Fibroblast of the conjunctiva (primary cell): ENCODE measurements around the gene MAB21L1.

ENCODE experiments used
- DNase-seq: peaks from one replicate; pipeline ENCODE4 v3.0.0-alpha.2; 2010; ENCODE audit warnings: low read depth

The MAB21L1 gene

GRCh38 chr13:35479706-35480105 lies 3.2 kb upstream of the MAB21L1 start:
- DNase-seq: no peak

- no peak for DNase-seq
These were observed 2.6 kb upstream of the MAB21L1 start for GRCh38 chr13:35479038-35479492.

DNA sequence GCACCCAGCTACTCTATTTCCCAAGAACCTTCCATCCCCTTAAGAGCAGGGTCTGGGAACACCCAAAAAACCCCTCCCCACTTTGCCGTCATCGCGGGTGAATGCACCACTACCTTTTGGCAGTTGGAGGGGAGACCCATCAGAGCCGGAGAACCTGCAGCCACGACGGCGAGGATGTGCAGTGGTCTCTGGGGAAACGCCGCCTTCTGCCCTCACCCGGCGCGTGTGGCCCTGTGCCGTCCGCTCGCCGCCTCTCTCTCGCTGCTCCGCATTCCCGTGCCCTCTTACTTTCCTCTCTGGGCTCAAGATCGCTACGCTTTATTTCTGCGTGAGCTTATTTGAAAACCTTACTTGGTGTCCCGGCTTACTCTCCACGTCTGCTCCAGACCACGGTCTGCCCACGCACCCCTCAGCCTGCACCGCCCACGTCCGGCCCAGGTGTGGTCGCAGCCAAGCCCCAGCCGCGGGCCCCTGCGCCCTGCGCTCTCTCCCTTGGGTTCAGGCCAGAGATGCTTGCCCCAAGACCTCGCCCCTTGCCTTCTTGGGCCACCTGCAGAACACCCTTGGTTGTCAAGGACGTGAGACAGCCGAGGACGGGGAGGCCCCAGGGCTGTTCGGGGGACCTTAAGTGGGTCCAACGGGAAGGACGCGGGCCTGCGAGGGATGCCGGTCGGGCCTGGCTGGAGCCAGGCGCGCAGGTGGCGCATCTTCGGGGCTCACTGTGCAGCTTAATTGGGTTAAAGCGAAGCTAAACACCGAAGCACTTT lies 2.0 kb upstream of the MAB21L1 start:
- no peak for DNase-seq

- no peak for DNase-seq
These were observed 977 bp upstream of the MAB21L1 start for GRCh38 chr13:35477386-35477946.

- DNase-seq: no peak
These were observed 1.1 kb downstream of the MAB21L1 start for GRCh38 chr13:35475212-35475959.

DNA sequence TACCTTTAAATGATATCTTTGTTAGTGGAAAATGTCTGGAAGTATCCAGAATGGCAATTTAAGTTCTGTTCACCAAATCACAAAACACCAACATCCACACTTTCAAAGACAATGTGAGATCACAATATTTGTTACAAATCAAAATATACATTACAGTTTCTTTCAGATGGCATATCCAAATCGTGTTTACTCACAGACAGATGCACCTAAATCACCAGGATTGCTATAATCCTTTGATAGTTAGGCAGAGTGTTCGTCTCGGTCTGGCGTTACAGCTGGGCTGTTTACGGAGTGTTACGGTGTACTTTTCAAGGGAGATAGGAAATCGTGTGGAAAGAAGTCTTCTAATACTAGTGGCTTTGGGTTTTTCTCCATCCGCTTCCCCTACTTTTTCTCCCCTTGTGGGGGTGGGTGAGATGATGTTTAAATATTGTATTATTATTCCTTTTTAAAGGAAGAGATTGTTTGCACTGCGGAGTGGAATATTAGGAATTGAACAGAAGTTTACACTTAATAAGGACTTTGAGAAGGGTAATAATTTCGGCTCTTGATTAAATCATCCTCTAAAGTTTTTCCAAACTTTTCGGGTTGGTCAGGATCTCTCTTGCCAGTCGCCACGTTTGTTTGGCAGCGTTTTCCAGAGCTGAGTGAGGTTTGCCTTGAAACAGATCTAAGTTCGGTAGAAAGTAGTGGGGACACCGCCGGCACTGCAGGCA lies 1.8 kb downstream of the MAB21L1 start:
- no peak for DNase-seq

DNA sequence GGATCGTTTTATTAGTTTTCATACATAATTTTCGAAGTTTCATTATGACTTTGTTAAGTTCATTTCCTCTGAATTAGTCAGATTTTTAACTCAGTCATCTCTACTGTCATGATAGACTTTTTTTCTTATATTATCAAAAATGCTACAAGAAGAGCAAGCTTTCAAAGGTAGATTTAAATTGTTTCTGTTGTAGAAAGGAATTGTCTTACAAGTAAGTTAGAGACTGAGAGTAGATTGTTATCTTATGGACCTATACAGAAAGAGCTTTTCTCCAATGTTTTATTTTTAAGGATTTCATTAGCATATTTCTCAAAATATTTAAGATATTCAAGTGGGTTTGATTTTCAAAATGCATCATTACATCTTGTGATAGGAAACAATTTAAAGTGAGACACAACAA lies 2.7 kb downstream of the MAB21L1 start:
- DNase-seq: no peak

DNA sequence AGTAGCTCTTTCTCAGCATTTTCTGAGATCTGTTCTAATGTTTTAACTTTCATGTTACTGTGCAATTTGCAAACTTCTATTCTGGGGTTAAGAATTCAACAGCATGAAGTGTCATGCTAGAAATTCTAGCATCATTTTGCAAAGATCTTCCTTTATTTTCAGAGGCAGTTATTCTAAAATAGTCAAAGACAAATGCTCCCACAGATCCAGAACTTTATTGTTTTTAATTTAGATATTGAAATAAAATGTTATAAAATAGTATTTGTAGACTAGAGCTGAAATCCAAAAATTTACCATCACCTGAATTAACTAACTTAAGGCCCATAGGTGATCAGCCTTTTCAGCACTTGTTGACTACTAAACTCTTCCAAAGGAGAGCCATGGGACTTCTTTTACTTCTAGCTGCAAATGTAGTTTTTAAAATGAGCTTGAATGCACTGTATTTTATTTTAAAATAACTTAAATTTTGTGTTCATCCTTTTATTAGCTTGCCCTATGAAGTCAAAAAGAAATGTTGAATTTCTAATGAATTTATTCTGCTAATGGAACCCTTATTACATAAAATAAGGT lies 3.2 kb downstream of the MAB21L1 start:
- no peak for DNase-seq

DNA sequence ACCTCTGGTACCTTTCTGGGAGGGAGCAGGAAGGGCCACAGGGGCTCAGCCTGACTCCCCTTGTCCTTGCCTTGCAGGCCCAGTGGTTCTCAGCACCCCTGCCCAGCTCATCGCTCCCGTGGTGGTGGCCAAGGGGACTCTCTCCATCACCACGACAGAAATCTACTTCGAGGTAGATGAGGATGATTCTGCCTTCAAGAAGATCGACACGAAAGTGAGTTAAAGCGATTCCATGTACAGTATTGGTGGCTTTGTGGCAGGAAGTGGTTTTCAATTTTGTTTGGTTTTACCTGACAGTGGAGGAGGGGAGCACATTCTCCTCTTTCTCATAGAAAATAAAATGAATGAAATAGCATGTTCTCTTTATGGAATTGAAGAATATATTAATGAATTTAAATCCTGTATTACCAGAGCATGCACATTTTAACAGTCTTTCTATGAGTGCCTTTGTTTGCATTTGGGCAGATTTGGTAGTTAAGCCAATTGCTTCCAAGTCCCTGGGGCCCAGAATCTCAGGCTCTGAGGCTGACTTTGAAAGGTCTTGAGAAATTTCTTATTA lies 4.1 kb downstream of the MAB21L1 start:
- DNase-seq: no peak

- DNase-seq: no peak
These were observed 4.7 kb downstream of the MAB21L1 start for GRCh38 chr13:35471706-35472322.

GRCh38 chr13:35470671-35471661 lies 5.5 kb downstream of the MAB21L1 start:
- DNase-seq: no peak

- DNase-seq: no peak
These were observed 6.5 kb downstream of the MAB21L1 start for GRCh38 chr13:35469806-35470525.

DNA sequence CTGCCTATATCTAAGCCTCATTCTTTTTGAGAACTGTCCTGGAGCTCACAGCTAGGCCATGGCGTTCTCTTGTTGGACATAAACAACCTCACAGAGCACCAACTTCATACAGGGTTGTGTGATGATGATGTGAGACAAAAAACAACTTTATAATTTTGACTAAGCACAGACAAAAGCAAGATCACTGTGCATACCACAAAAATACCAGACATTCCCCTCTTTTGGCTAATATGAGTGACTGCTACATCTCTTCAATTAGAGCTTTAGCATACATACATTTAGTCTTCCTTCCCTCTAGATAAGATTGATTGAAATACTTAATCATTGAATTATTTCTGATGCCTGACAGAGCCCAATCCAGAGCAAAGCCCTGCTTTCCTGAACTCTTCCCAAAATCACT lies 8.3 kb downstream of the MAB21L1 start:
- DNase-seq: no peak

- no peak for DNase-seq
These were observed 11.1 kb downstream of the MAB21L1 start for GRCh38 chr13:35465371-35465770.

- DNase-seq: no peak
These were observed 16.4 kb downstream of the MAB21L1 start for GRCh38 chr13:35460061-35460460.

DNA sequence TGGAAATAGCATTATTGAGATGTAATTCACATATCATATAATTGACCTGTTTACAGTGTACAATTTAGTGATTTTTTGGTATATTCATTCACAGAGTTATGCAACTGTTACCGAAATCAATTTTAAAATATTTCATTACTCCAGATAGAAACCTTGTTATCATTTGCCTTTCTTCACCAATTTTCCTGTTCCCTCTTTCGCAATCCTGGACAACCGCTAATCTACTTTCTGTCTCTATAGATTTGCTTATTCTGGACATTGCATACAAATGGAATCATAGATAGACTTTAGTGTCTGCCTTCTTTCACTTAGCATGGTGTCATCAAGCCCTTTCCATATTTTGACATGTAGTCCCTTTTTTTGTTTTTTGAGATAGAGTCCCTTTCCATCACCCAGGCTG lies 19.2 kb downstream of the MAB21L1 start:
- no peak for DNase-seq

- no peak for DNase-seq
These were observed 21.5 kb downstream of the MAB21L1 start for GRCh38 chr13:35455022-35455421.

DNA sequence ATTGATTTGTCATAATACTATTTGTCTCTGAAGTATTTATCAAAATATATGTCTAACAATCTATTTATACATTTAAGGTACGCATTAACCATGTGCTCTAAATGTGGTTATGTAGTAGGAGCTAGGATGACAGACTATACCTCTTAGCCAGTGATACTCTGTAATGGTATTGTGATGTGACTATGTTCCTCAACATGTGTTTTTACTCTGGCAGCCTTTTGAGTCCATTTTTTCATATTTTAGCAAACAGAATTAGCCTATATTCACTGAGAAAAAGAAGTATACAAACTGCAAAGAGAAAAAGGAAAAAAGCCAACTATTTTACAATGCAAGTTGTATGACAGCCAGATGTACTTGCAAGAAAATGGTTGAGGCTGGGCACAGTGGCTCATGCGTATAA lies 26.7 kb downstream of the MAB21L1 start:
- no peak for DNase-seq

GRCh38 chr13:35448465-35448864 lies 28.0 kb downstream of the MAB21L1 start:
- no peak for DNase-seq
